ENCODE results near the gene ZBTB20. TPM values are rescaled to one million over a fixed set of nuclear protein-coding genes. Genes with fewer than 3 reads are reported as not detected.

The ZBTB20 gene
- total and polyA plus RNA-seq, 10 of the 15 experiments (the other 5 are each of a cell fraction or from before 2014, with no cell fraction given), result 0.20 to 5.5 (median 2.2) TPM

- TF ChIP-seq, protein P1, sequence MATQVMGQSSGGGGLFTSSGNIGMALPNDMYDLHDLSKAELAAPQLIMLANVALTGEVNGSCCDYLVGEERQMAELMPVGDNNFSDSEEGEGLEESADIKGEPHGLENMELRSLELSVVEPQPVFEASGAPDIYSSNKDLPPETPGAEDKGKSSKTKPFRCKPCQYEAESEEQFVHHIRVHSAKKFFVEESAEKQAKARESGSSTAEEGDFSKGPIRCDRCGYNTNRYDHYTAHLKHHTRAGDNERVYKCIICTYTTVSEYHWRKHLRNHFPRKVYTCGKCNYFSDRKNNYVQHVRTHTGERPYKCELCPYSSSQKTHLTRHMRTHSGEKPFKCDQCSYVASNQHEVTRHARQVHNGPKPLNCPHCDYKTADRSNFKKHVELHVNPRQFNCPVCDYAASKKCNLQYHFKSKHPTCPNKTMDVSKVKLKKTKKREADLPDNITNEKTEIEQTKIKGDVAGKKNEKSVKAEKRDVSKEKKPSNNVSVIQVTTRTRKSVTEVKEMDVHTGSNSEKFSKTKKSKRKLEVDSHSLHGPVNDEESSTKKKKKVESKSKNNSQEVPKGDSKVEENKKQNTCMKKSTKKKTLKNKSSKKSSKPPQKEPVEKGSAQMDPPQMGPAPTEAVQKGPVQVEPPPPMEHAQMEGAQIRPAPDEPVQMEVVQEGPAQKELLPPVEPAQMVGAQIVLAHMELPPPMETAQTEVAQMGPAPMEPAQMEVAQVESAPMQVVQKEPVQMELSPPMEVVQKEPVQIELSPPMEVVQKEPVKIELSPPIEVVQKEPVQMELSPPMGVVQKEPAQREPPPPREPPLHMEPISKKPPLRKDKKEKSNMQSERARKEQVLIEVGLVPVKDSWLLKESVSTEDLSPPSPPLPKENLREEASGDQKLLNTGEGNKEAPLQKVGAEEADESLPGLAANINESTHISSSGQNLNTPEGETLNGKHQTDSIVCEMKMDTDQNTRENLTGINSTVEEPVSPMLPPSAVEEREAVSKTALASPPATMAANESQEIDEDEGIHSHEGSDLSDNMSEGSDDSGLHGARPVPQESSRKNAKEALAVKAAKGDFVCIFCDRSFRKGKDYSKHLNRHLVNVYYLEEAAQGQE (IDR thresholded peaks at IDR 0.05; ENCODE audit: low read depth, low read length), result no peak
- no peak for TF ChIP-seq SMAD1 (IDR thresholded peaks at IDR 0.05; ENCODE audit: low read depth, partially characterized antibody)
- no peak for TF ChIP-seq TBL1XR1 (IDR thresholded peaks at IDR 0.05; ENCODE audit: low read depth, low read length)
- TF ChIP-seq HDAC2 (IDR thresholded peaks at IDR 0.05), result no peak
- no peak for TF ChIP-seq DPF2 (IDR thresholded peaks at IDR 0.05)
- TF ChIP-seq RAD51 (IDR thresholded peaks at IDR 0.05), result no peak
- TF ChIP-seq IRF4 (IDR thresholded peaks at IDR 0.05; ENCODE audit: low read depth, low read length), result no peak
- TF ChIP-seq CBX5 (IDR thresholded peaks at IDR 0.05; ENCODE audit: low read depth), result no peak
- no peak for TF ChIP-seq SKIL (IDR thresholded peaks at IDR 0.05; ENCODE audit: low read depth, poor library complexity, severe bottlenecking)
Observed at GRCh38 chr3:114880078-114880477, 267.0 kb downstream of the ZBTB20 start (continued).
